IPS DF 6.9 (cell line): ENCODE results near the gene FRMD4A.
"Not testable (repeated sequence)": the region's sequence is repeated elsewhere in the genome, so short reads cannot be mapped to it uniquely, and the experiment has no call there.

Source experiments
- DNase-seq: peaks from one replicate; pipeline ENCODE4 v3.0.0-alpha.2; 2013; ENCODE audit warnings: low read depth, low spot score
- H3K27ac ChIP-seq: one replicate; pipeline ENCODE4 v1.5.1; 2013; ENCODE audit warnings: low read length, control low read depth
- H3K27me3 ChIP-seq: 2 replicates; pipeline ENCODE4 v1.6.1; 2013; ENCODE audit warnings: mild to moderate bottlenecking, low read length; ENCODE audit not compliant: control insufficient read depth, insufficient read depth
- H3K36me3 ChIP-seq: 2 replicates; pipeline ENCODE4 v1.6.1; 2013; ENCODE audit warnings: low read length; ENCODE audit not compliant: control insufficient read depth, insufficient read depth
- H3K4me1 ChIP-seq: 2 replicates; pipeline ENCODE4 v1.6.1; 2013; ENCODE audit warnings: low read length; ENCODE audit not compliant: control insufficient read depth, insufficient read depth
- H3K4me3 ChIP-seq: 2 replicates; pipeline ENCODE4 v1.5.1; 2013; ENCODE audit warnings: mild to moderate bottlenecking, low read length
- H3K9me3 ChIP-seq: 2 replicates; pipeline ENCODE4 v1.6.1; 2013; ENCODE audit warnings: low read length, inconsistent platforms; ENCODE audit not compliant: control insufficient read depth, insufficient read depth
- WGBS: extraction: QIAGEN DNeasy Blood & Tissue Kit; methylation state at CpG from one replicate; pipeline ENCODE4 v1.1.7; 2013; ENCODE audit warnings: mixed read lengths, missing lambda C conversion rate; ENCODE audit not compliant: insufficient read length, insufficient coverage; 5-methylcytosine and 5-hydroxymethylcytosine counted together

Gene FRMD4A

DNA sequence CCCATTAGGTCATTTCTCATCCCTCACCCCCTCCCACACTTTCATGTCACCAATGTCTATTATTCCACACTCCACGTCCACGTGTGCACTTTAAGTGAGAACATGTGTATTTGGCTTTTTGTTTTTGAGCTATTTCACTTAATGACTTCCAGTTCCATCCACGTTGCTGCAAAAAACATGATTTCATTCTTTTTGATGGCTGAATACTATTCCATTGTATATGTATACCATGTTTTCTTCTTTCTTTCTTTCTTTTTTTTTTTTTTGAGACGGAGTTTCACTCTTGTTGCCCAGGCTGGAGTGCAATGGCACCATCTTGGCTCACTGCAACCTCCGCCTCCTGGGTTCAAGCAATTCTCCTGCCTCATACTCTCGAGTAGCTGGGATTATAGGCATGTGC lies 502.4 kb downstream of the FRMD4A start:
- H3K36me3 ChIP-seq, DNase-seq, H3K27ac ChIP-seq, H3K4me1 ChIP-seq, H3K9me3 ChIP-seq, H3K27me3 ChIP-seq, H3K4me3 ChIP-seq: not testable (repeated sequence)
- WGBS, result no CpG with 5 or more reads among the region's 6 CpGs

DNA sequence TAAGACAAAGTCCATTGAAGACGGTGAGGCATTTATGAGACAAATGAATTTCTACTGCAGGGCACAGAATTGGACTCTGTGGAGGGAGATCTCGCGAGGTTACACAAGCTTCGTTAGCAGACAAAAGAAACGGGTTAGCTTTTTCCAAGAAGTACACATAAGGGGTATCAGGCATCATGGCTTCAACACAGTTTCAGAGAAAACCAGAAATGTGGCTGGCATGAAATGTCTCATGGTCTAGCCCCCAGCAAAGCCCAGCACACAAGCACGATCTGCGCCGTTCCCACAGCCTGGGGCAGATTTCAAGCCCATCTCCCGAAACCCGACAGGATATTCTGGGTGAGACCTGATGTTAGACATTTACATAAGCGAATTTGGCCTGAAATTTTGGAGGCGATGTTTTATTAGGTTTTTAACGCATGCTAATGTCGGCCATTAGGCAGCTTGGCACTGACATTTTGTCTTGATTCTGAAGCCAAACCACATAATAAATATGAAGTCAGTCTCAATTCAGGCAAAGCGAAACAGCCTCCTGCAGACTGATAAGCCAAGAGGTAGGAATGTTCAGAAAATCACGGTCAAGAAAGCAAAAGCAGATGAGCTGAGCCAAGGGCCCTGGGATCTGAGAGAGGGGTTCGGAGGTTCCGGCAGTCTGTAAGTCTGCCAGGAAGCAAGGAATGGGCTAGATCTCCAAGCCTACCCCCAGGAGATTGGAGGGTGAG lies 503.5 kb downstream of the FRMD4A start:
- H3K27ac ChIP-seq, result no peak overlapping the region
- WGBS, result no CpG with 5 or more reads among the region's 18 CpGs

DNA sequence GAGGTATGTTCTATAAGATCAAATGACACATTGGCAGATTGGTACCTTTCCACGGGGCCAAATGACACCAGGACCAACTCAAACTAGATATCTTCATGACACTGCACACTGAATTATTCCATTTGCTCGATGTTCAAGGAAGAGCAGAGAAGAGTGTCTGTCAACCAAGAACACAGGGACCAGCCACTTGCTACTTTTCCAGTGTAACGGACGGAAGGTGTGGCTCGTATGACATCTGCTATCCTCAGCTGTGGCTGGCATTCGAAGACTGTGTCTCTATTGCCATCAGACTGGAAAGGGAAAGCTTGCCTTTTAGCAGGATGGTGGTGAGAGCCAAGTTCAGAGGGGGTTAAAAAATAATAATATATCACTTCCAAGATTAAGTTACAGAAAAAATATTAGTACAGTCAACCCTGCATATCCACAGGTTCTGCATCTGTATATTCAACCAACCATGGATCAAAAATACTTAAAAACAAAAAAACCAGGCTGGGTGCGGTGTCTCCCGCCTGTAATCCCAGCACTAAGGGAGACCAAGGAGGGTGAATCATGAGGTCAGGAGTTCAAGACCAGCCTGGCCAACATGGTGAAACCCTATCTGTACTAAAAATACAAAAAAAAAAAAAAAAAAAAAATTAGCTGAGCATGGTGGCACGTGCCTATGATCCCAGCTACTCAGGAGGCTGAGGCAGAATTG lies 506.9 kb downstream of the FRMD4A start:
- no peak for DNase-seq
- H3K27ac ChIP-seq, result no peak overlapping the region
- H3K9me3 ChIP-seq, result no peaks in the 10 kb centered on the region
- WGBS, result no CpG with 5 or more reads among the region's 9 CpGs
- H3K4me1 ChIP-seq, result peaks cover 8% of the 10 kb centered on the region
- H3K27me3 ChIP-seq, result no peaks in the 10 kb centered on the region
- H3K36me3 ChIP-seq, result no peaks in the 10 kb centered on the region
- no peak overlapping the region for H3K4me3 ChIP-seq

More for the DNA sequence above, 503.5 kb downstream of the FRMD4A start:
- Histone ChIP-seq H3K27me3 (no peaks in the 10 kb centered on the region), H3K4me1 (peaks cover 4% of the 10 kb centered on the region; the same call in 1 of the 2 replicates), H3K4me3 (no peak overlapping the region), H3K9me3 (no peaks in the 10 kb centered on the region), H3K36me3 (no peaks in the 10 kb centered on the region)
- no peak for DNase-seq

DNA sequence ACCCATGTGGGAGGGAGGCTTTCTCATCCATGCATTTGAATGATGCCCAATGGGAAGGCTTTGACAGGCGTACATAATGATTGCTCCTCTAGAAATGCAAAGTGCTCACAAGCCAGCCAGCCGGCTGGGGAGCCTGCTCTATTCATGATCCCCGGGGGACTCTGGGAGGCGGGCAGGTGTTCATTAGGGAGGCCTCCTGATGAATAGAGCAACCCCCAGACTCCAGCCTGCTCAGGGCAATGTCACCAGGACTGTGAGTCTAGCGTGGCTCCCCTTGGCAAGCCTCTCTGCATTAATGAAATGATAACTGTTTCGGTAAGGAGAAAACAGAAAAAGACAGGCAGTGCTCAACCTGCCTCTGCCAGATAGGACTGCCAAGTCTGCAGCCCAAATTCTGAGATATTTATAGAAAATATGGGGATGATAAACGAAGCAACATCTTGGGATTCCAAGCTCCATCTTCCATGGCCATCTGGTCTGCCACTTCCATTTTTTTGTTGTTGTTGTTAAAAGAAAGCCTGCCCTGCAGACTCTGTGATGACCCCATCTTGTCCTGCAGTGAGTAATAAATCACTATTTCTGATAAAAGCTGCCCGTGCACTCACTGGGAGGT lies 507.5 kb downstream of the FRMD4A start:
- Histone ChIP-seq H3K36me3 (no peaks in the 10 kb centered on the region), H3K27ac (no peak overlapping the region), H3K27me3 (no peaks in the 10 kb centered on the region), H3K4me3 (no peak overlapping the region), H3K9me3 (no peaks in the 10 kb centered on the region), H3K4me1 (peaks cover 8% of the 10 kb centered on the region)
- WGBS, result no CpG with 5 or more reads among the region's 8 CpGs
- DNase-seq, result no peak

DNA sequence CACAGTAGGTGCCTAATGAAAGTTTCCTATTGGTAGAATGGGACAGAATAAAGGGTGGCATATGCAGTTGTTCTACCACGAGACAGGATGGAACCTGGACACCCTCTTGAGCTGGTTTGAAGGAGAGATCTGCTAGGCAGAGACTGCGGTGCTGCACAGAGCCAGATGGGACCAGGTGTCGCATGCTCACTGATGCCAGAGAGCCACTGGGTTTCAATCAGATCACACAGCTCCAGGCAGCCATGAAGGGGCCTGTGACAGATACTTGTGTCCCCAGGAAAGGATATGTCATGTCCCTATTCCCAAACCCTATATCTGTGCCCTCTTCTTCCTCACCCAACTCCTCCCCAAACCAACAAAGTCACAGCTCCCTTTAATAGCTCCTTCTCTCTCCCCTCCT lies 508.2 kb downstream of the FRMD4A start:
- H3K27ac ChIP-seq, result no peak overlapping the region
- H3K9me3 ChIP-seq, result no peaks in the 10 kb centered on the region
- peaks cover 6% of the 10 kb centered on the region for H3K4me1 ChIP-seq
- no CpG with 5 or more reads among the region's 3 CpGs for WGBS
- H3K4me3 ChIP-seq, result no peak overlapping the region
- H3K27me3 ChIP-seq, result no peaks in the 10 kb centered on the region
- H3K36me3 ChIP-seq, result no peaks in the 10 kb centered on the region
- no peak for DNase-seq

DNA sequence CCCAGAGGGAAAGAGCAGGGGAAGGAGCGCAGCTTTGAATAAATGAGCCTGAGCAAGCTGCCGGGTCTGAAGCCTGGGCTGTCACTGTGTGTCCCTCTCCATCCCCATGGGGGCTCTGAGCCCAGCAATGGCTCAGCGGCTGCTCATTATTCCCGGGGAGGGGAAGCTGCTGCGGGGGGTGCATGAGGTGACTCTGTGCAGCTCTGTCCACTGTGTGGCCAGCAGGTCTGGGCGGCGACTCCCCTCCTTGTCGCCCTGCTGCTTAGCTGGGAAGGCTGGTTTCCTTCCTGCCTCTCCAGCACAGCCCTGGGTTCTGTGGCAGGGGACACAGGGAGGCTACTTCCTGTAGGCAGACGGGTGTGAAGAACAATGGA lies 509.8 kb downstream of the FRMD4A start:
- H3K27ac ChIP-seq, result no peak overlapping the region
- H3K36me3 ChIP-seq, result no peaks in the 10 kb centered on the region
- peaks cover 6% of the 10 kb centered on the region for H3K4me1 ChIP-seq
- DNase-seq, result no peak
- H3K4me3 ChIP-seq, result no peak overlapping the region
- no CpG with 5 or more reads among the region's 9 CpGs for WGBS
- H3K9me3 ChIP-seq, result no peaks in the 10 kb centered on the region
- H3K27me3 ChIP-seq, result no peaks in the 10 kb centered on the region

DNA sequence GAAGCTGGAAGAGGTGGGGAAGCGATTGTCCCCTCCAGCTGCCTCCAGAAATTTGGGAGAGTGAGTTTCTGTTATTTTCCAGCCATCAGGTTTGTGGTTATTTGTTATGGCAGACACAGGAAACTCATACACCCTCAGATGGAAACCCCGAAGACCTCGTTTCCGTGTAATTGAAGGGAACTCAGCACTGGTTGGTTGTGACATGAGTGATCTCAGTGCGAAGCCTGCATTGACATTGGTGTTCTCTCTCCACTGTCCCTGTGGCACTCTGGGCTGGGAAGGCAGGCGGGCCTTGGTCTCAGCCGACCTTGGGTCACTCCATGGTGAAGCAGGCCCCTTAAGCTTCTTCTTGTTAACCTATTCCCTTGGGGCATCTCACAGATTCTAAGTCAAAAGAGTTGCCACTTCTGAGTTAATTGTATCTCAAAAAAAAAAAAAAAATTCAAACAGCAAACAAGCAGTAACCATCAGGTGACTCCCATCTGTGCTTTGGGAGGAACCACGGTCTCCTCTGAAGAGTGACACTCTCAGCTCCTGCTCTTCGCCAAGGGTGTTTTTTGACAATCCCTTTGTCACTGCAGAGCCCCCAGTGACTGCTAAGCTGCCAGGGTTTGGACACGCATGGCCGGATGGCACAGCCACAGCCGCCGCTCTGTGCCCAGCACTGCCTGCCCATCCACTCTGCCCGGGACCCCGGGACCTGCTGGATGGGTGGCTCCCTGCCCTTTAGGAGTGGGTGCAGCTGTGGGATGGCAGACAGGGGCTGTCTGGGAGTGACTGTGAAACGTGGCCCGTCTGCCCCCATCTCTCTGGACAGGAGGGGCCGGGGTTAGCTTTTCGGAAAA lies 510.4 kb downstream of the FRMD4A start:
- no CpG with 5 or more reads among the region's 19 CpGs for WGBS
- Histone ChIP-seq H3K9me3 (no peaks in the 10 kb centered on the region), H3K27ac (no peak overlapping the region), H3K36me3 (no peaks in the 10 kb centered on the region), H3K4me3 (no peak overlapping the region), H3K4me1 (peaks cover 6% of the 10 kb centered on the region), H3K27me3 (no peaks in the 10 kb centered on the region)
- DNase-seq, result no peak

DNA sequence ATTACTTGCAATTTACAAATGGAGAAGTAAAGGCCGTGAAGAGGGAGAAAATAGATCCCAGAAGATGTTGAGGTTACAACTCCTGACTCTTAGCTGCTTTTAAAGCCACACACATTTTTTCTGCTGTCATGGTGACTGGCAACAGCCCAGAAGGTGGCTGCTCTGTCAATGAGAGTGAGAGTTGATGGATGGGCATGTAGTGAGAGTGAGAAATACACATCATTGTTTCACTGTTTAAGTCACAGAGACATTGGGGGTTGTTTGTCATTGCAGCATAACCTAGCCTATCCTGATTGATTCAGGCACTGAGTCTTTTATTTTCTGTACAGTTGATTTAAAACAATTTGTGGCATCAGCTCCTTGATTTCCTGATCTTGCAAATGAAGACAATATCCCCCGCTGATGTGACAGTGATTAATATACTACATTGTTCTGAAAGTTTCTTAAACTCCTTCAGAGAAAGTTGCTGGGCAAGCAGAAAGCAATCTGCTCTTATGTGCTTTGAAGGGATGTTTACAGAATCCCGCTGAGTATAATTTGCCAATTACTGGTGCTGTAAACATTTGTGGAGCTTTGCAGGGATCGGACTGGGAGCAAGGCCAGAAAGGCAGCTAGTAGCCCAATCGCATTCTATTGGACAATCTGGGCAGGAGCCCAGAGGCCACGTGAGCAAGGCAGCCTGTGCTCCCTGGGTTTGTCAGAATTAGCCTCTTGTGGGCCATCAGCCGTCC lies 514.4 kb downstream of the FRMD4A start:
- Histone ChIP-seq H3K4me1 (peaks cover 5% of the 10 kb centered on the region), H3K27ac (no peak overlapping the region), H3K4me3 (no peak overlapping the region), H3K9me3 (no peaks in the 10 kb centered on the region), H3K36me3 (no peaks in the 10 kb centered on the region), H3K27me3 (no peaks in the 10 kb centered on the region)
- no CpG with 5 or more reads among the region's 7 CpGs for WGBS
- no peak for DNase-seq

GRCh38 chr10:13815756-13816155 lies 515.0 kb downstream of the FRMD4A start:
- Histone ChIP-seq H3K9me3 (no peaks in the 10 kb centered on the region), H3K36me3 (no peaks in the 10 kb centered on the region), H3K4me1 (0 out of 2 replicates have a peak, but pooled peaks cover 2% of the 10 kb centered on the region), H3K27me3 (no peaks in the 10 kb centered on the region), H3K27ac (no peak overlapping the region), H3K4me3 (no peak overlapping the region)
- DNase-seq, result no peak

DNA sequence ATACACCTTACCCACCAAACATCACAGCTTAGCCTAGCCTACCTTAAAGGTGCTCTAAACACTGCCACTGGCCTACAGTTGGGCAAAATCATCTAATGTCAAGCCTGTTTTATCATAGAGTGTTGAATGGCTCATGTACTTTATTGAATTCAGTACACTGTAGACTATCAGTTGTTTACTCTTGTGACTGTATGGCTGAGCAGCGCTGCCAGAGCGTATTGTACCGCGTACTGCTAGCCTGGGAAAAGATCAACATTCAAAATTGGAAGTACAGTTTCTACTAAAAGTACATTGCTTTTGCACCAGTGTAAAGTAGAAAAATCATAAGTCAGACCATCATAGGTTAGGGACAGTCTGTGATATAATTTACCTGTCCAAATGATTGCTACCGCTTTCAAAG lies 517.2 kb downstream of the FRMD4A start:
- Histone ChIP-seq H3K27ac (no peak overlapping the region), H3K4me3 (no peak overlapping the region), H3K9me3 (no peaks in the 10 kb centered on the region), H3K36me3 (no peaks in the 10 kb centered on the region), H3K4me1 (peaks cover 6% of the 10 kb centered on the region; the same call in 1 of the 2 replicates), H3K27me3 (no peaks in the 10 kb centered on the region)
- WGBS, result no CpG with 5 or more reads among the region's 5 CpGs
- DNase-seq, result no peak
